Measurements from ENCODE around the gene ROPN1.

The ROPN1 gene

GRCh38 chr3:123941121-123941520 lies 50.8 kb downstream of the ROPN1 start:
- Histone ChIP-seq H3K9ac (ENCODE audit: low read length) (no peak overlapping the region), H3K9me3 (ENCODE audit: control insufficient read depth, low read length) (no peaks in the 10 kb centered on the region), H3K36me3 (ENCODE audit: control insufficient read depth, insufficient read depth, low read length, severe bottlenecking) (peaks cover 23% of the 10 kb centered on the region), H3K4me3 (ENCODE audit: low read length) (no peak overlapping the region), H3K27me3 (replicated peaks; ENCODE audit: control insufficient read depth, insufficient read depth, low read length) (no peaks in the 10 kb centered on the region), H3K4me1 (ENCODE audit: control insufficient read depth, insufficient read depth, low read length) (no peaks in the 10 kb centered on the region)
- peak; percentile 57 for DNase-seq (ENCODE audit: low read depth)

GRCh38 chr3:123939706-123940105 lies 52.2 kb downstream of the ROPN1 start:
- Histone ChIP-seq H3K27me3 (replicated peaks; ENCODE audit: control insufficient read depth, insufficient read depth, low read length) (no peaks in the 10 kb centered on the region), H3K4me3 (ENCODE audit: low read length) (no peak overlapping the region), H3K4me1 (ENCODE audit: control insufficient read depth, insufficient read depth, low read length) (no peaks in the 10 kb centered on the region), H3K36me3 (ENCODE audit: control insufficient read depth, insufficient read depth, low read length, severe bottlenecking) (peaks cover 21% of the 10 kb centered on the region), H3K9me3 (ENCODE audit: control insufficient read depth, low read length) (no peaks in the 10 kb centered on the region), H3K9ac (ENCODE audit: low read length) (no peak overlapping the region)
- no peak for DNase-seq (ENCODE audit: low read depth)

GRCh38 chr3:123936400-123936799 lies 55.5 kb downstream of the ROPN1 start:
- H3K36me3 ChIP-seq (ENCODE audit: control insufficient read depth, insufficient read depth, low read length, severe bottlenecking), result peaks cover 19% of the 10 kb centered on the region
- H3K27me3 ChIP-seq (replicated peaks; ENCODE audit: control insufficient read depth, insufficient read depth, low read length), result no peaks in the 10 kb centered on the region
- H3K9me3 ChIP-seq (ENCODE audit: control insufficient read depth, low read length), result no peaks in the 10 kb centered on the region
- no peak overlapping the region for H3K4me3 ChIP-seq (ENCODE audit: low read length)
- no peak overlapping the region for H3K9ac ChIP-seq (ENCODE audit: low read length)
- DNase-seq (ENCODE audit: low read depth), result no peak
- no peaks in the 10 kb centered on the region for H3K4me1 ChIP-seq (ENCODE audit: control insufficient read depth, insufficient read depth, low read length)

- DNase-seq (ENCODE audit: low read depth), result no peak
- Histone ChIP-seq H3K27me3 (replicated peaks; ENCODE audit: control insufficient read depth, insufficient read depth, low read length) (no peaks in the 10 kb centered on the region), H3K36me3 (ENCODE audit: control insufficient read depth, insufficient read depth, low read length, severe bottlenecking) (peaks cover 24% of the 10 kb centered on the region), H3K9me3 (ENCODE audit: control insufficient read depth, low read length) (no peaks in the 10 kb centered on the region), H3K4me1 (ENCODE audit: control insufficient read depth, insufficient read depth, low read length) (no peaks in the 10 kb centered on the region), H3K4me3 (ENCODE audit: low read length) (no peak overlapping the region), H3K9ac (ENCODE audit: low read length) (no peak overlapping the region)
These were observed 56.1 kb downstream of the ROPN1 start for GRCh38 chr3:123935830-123936229.

- H3K36me3 ChIP-seq (ENCODE audit: control insufficient read depth, insufficient read depth, low read length, severe bottlenecking), result peaks cover 32% of the 10 kb centered on the region
- no peak overlapping the region for H3K9ac ChIP-seq (ENCODE audit: low read length)
- H3K27me3 ChIP-seq (replicated peaks; ENCODE audit: control insufficient read depth, insufficient read depth, low read length), result no peaks in the 10 kb centered on the region
- H3K4me1 ChIP-seq (ENCODE audit: control insufficient read depth, insufficient read depth, low read length), result no peaks in the 10 kb centered on the region
- H3K9me3 ChIP-seq (ENCODE audit: control insufficient read depth, low read length), result no peaks in the 10 kb centered on the region
- no peak for DNase-seq (ENCODE audit: low read depth)
- H3K4me3 ChIP-seq (ENCODE audit: low read length), result no peak overlapping the region
These were observed 57.7 kb downstream of the ROPN1 start for GRCh38 chr3:123934250-123934649.

GRCh38 chr3:123930445-123930844 lies 61.5 kb downstream of the ROPN1 start:
- Histone ChIP-seq H3K36me3 (ENCODE audit: control insufficient read depth, insufficient read depth, low read length, severe bottlenecking) (peaks cover 35% of the 10 kb centered on the region), H3K9ac (ENCODE audit: low read length) (no peak overlapping the region), H3K4me1 (ENCODE audit: control insufficient read depth, insufficient read depth, low read length) (no peaks in the 10 kb centered on the region), H3K4me3 (ENCODE audit: low read length) (no peak overlapping the region), H3K9me3 (ENCODE audit: control insufficient read depth, low read length) (no peaks in the 10 kb centered on the region), H3K27me3 (replicated peaks; ENCODE audit: control insufficient read depth, insufficient read depth, low read length) (no peaks in the 10 kb centered on the region)
- peak; percentile 14 for DNase-seq (ENCODE audit: low read depth)

- Histone ChIP-seq H3K9me3 (ENCODE audit: control insufficient read depth, low read length) (no peaks in the 10 kb centered on the region), H3K4me3 (ENCODE audit: low read length) (no peak overlapping the region), H3K27me3 (replicated peaks; ENCODE audit: control insufficient read depth, insufficient read depth, low read length) (no peaks in the 10 kb centered on the region), H3K9ac (ENCODE audit: low read length) (no peak overlapping the region), H3K36me3 (ENCODE audit: control insufficient read depth, insufficient read depth, low read length, severe bottlenecking) (peaks cover 38% of the 10 kb centered on the region), H3K4me1 (ENCODE audit: control insufficient read depth, insufficient read depth, low read length) (no peaks in the 10 kb centered on the region)
- DNase-seq (ENCODE audit: low read depth), result no peak
These were observed 62.6 kb downstream of the ROPN1 start for GRCh38 chr3:123929325-123929724.

GRCh38 chr3:123926396-123926795 lies 65.5 kb downstream of the ROPN1 start:
- Histone ChIP-seq H3K4me1 (ENCODE audit: control insufficient read depth, insufficient read depth, low read length) (no peaks in the 10 kb centered on the region), H3K9ac (ENCODE audit: low read length) (no peak overlapping the region), H3K27me3 (replicated peaks; ENCODE audit: control insufficient read depth, insufficient read depth, low read length) (no peaks in the 10 kb centered on the region), H3K4me3 (ENCODE audit: low read length) (no peak overlapping the region), H3K36me3 (ENCODE audit: control insufficient read depth, insufficient read depth, low read length, severe bottlenecking) (peaks cover 41% of the 10 kb centered on the region), H3K9me3 (ENCODE audit: control insufficient read depth, low read length) (peaks cover 19% of the 10 kb centered on the region)
- DNase-seq (ENCODE audit: low read depth), result no peak

GRCh38 chr3:123920868-123921267 lies 71.1 kb downstream of the ROPN1 start:
- no peak for DNase-seq (ENCODE audit: low read depth)

GRCh38 chr3:123920383-123920782 lies 71.5 kb downstream of the ROPN1 start:
- no peak for DNase-seq (ENCODE audit: low read depth)
- Histone ChIP-seq H3K36me3 (ENCODE audit: control insufficient read depth, insufficient read depth, low read length, severe bottlenecking) (peaks cover 57% of the 10 kb centered on the region), H3K9ac (ENCODE audit: low read length) (no peak overlapping the region), H3K27me3 (replicated peaks; ENCODE audit: control insufficient read depth, insufficient read depth, low read length) (no peaks in the 10 kb centered on the region), H3K9me3 (ENCODE audit: control insufficient read depth, low read length) (peaks cover 34% of the 10 kb centered on the region), H3K4me1 (ENCODE audit: control insufficient read depth, insufficient read depth, low read length) (no peaks in the 10 kb centered on the region), H3K4me3 (ENCODE audit: low read length) (no peak overlapping the region)

More at GRCh38 chr3:123920868-123921267, 71.1 kb downstream of the ROPN1 start:
- no peaks in the 10 kb centered on the region for H3K4me1 ChIP-seq (ENCODE audit: control insufficient read depth, insufficient read depth, low read length)
- peaks cover 34% of the 10 kb centered on the region for H3K9me3 ChIP-seq (ENCODE audit: control insufficient read depth, low read length)
- no peaks in the 10 kb centered on the region for H3K27me3 ChIP-seq (replicated peaks; ENCODE audit: control insufficient read depth, insufficient read depth, low read length)
- peak overlapping the region; percentile 16 for H3K4me3 ChIP-seq (ENCODE audit: low read length)
- no peak overlapping the region for H3K9ac ChIP-seq (ENCODE audit: low read length)
- H3K36me3 ChIP-seq (ENCODE audit: control insufficient read depth, insufficient read depth, low read length, severe bottlenecking), result peaks cover 55% of the 10 kb centered on the region

- Histone ChIP-seq H3K36me3 (ENCODE audit: control insufficient read depth, insufficient read depth, low read length, severe bottlenecking) (peaks cover 61% of the 10 kb centered on the region), H3K9ac (ENCODE audit: low read length) (no peak overlapping the region), H3K4me1 (ENCODE audit: control insufficient read depth, insufficient read depth, low read length) (no peaks in the 10 kb centered on the region), H3K27me3 (replicated peaks; ENCODE audit: control insufficient read depth, insufficient read depth, low read length) (no peaks in the 10 kb centered on the region), H3K9me3 (ENCODE audit: control insufficient read depth, low read length) (peaks cover 34% of the 10 kb centered on the region), H3K4me3 (ENCODE audit: low read length) (no peak overlapping the region)
- DNase-seq (ENCODE audit: low read depth), result no peak
These were observed 72.6 kb downstream of the ROPN1 start for GRCh38 chr3:123919353-123919752.

All from adipocyte (in vitro differentiated cells).